Measurements from ENCODE around the gene ECHS1. TPM values are rescaled to one million over a fixed set of nuclear protein-coding genes. Genes with fewer than 3 reads are reported as not detected.
A peak's percentile ranks its signal among the peaks of the same experiment; 100 is the strongest.

Gene ECHS1
- total and polyA plus RNA-seq, 9 of the 15 experiments (the other 6 are each of a cell fraction or from before 2014, with no cell fraction given): 16.6 to 100 (median 68.1) TPM

- TF ChIP-seq PBX2 (CRISPR knock-in tag; IDR thresholded peaks at IDR 0.05; ENCODE audit: low read depth) (no peak), PBX2 (tag; conservative IDR thresholded peaks at IDR 0.05; ENCODE audit: low read depth) (no peak), RFX1 (IDR thresholded peaks at IDR 0.05) (no peak), RFX7 (CRISPR knock-in tag; IDR thresholded peaks at IDR 0.05) (no peak), HDAC3 (IDR thresholded peaks at IDR 0.05; ENCODE audit: borderline replicate concordance, partially characterized antibody) (no peak), NR1H2 (CRISPR knock-in tag; IDR thresholded peaks at IDR 0.05) (no peak), E2F8 (IDR thresholded peaks at IDR 0.05; ENCODE audit: low read depth, partially characterized antibody) (no peak), MTF1 (CRISPR knock-in tag; IDR thresholded peaks at IDR 0.05; ENCODE audit: borderline replicate concordance) (no peak), ZNF507 (tag; conservative IDR thresholded peaks at IDR 0.05) (no peak), THRA (IDR thresholded peaks at IDR 0.05) (no peak), CBFA2T3 (IDR thresholded peaks at IDR 0.05) (no peak), POU5F1 (IDR thresholded peaks at IDR 0.05; ENCODE audit: borderline replicate concordance, low read depth, low read length, partially characterized antibody) (no peak), ARID3B (CRISPR knock-in tag; IDR thresholded peaks at IDR 0.05; ENCODE audit: borderline replicate concordance) (no peak), MNT (conservative IDR thresholded peaks at IDR 0.05) (peak; percentile 21 to 49; a peak in 2 of 4 replicates), FOXA3 (CRISPR knock-in tag; conservative IDR thresholded peaks at IDR 0.05 in 1 of 2, IDR thresholded peaks at IDR 0.05 in 1 of 2) (no peak), ZNF347 (CRISPR knock-in tag; IDR thresholded peaks at IDR 0.05; ENCODE audit: low read depth) (no peak), SIN3A (IDR thresholded peaks at IDR 0.05; ENCODE audit: borderline replicate concordance in 2 of 2, control insufficient read depth in 1 of 2, low read depth in 2 of 2, low read length in 2 of 2) (no peak)
Measured at GRCh38 chr10:133318494-133319127, 54.5 kb downstream of the ECHS1 start (continued).
